Urothelium cell line (cell line): ENCODE data around the gene XCR1.
"Not testable (repeated sequence)": the region's sequence is repeated elsewhere in the genome, so short reads cannot be mapped to it uniquely, and the experiment has no call there.

Experiments used
- DNase-seq: peaks from one replicate; pipeline ENCODE4 v3.0.0; 2011; ENCODE audit warnings: low spot score, mixed read lengths
- FAIRE-seq: peaks from 2 replicates; lab custom pipeline; 2011; peaks lifted over from hg19 to GRCh38; lab: Jason Lieb, UNC

Gene XCR1

GRCh38 chr3:46046231-46046630 is 18.9 kb upstream of the XCR1 start:
- FAIRE-seq, DNase-seq: not testable (repeated sequence)

DNA sequence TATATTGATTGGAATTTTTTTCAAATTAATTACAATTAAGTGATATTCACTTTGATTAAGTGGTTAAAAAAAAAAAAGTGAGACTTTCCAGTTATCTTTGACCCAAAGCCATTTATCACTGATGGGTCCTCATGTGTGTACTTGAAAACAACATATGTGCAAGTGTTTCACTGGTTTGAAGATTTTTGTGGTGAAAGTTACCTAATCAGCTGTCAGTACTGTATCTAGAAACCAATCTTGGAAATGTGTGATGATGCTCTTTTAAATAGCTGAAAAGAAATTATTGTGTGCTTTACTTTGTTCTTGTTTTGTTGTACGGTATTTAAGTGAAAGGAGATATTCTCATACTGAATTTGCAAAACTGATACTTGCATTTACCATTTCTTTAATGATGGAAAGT is 11.6 kb upstream of the XCR1 start:
- FAIRE-seq: no peak
- no peak for DNase-seq

GRCh38 chr3:46038071-46038470 is 10.8 kb upstream of the XCR1 start:
- FAIRE-seq: not testable (repeated sequence)

DNA sequence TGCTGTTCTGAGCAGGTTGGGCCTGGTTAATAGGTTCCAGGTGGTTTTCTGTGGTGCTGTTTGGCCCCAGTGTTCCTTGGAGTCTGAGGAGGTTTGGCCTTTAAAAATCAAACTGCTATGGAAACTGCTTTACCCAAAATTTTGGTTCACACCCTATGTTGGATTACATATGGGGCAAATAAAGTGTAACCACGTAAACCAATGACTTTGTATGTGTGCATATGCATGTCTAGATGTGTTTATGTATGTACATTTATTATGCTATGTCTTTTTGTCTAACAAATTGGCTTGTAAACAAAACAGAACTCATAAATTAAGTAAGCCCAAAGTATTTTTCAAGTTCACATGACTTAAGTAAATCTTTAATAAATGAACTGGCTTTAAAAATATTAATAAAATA is 8.9 kb upstream of the XCR1 start:
- no peak for FAIRE-seq
- DNase-seq: no peak

More at GRCh38 chr3:46038071-46038470, 10.8 kb upstream of the XCR1 start:
- not testable (repeated sequence) for DNase-seq

- FAIRE-seq: no peak
- no peak for DNase-seq
Observed at GRCh38 chr3:46031747-46032146, 4.5 kb upstream of the XCR1 start.

DNA sequence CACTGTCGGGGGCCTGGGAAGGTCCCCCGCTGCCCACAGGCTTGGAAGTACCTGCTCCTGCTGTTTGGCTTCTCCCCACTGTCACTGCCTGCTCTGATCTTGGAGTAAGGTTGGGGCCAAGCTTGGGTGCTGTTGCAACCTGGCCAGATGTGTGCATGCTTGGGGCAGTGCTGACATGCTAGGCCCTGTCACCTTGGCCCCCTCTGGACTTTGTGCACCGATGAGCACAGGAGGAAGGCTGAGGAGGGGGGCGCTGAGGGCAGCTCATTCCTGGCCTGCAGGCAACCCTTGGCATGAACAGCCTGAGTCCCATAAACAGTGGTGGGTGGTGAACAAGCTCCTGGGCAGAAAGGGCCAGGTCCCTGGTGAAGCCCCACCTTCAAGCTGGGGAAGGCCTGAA is 4.0 kb upstream of the XCR1 start:
- no peak for FAIRE-seq

DNA sequence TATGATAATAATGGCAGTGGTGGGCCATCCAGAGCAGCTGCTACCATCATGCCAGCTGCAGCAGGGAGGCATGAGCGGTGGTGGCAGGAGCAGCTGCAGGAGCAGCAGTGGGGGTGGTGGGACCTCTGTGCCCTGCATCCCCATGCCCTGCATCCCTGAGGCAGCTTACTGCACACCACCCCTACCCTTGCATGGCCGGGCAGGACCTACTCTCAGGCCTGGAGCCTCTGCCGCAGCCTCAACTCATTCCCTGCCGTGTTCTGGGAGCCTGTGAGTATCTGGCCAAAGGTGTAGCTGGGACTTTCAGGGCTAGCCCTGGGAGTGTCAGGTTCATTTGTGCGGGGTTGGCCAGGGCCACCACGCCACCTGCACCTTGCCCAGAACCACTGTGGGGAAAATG is 3.3 kb upstream of the XCR1 start:
- no peak for FAIRE-seq
- no peak for DNase-seq

More for the DNA sequence above, 4.0 kb upstream of the XCR1 start:
- no peak for DNase-seq

DNA sequence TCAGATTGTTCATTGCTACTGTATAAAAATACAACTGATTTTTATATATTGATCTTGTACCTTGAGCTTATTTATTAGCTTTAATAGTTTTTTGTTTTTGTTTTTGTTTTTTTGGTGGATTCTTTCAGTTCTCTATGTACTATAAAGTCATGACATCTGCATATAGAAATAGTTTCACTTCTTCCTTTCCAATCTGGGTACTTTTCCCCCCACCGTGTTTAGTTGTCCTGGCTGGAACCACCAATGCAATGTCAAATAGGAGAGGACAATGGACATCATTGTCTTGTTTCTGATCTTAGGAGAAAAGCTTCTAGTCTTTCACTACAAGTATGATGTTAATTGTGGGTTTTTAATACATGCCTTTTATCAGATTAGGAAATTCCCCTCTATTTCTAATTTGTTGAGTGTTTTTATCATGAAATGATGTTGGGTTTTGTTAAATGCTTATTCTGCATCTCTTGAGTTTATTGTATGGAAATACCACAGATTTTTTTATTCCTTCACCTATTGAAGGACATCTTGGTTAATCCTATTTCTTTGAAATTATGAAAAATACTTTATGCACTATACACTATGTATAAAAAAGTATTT is 2.8 kb upstream of the XCR1 start:
- FAIRE-seq (no peak), DNase-seq (no peak)

DNA sequence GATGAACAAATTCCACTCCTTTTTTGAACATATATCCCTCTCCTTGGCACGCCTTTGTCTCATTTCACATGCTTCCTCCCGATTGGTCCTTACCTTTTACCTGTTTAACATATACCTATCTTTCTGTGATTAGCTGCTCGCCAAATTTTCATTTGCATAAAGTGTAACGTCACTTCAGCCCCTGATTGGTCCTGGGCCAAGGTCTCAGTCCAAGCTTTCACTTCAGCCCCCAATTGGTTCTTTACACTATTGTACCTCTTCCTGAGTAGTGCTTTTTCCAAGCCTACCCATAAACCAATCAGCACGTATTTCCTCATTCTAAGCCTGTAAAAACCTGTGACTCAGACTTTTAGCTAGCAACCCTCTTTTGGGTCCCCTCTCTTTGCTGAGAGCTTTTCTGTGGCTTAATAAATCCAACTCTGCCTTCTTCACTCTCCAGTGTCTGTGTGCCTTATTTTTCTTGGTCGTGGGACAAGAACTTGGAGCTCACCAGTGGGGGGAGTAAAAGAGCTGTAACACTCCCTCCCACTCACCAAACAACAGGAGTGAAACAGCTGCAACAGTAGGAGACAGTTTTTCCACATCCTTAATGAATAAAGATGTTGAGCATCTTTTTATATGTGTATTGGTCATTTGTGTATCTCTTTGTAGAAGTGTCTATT is 584 bp upstream of the XCR1 start:
- DNase-seq (no peak), FAIRE-seq (no peak)

- no peak for FAIRE-seq
- DNase-seq: no peak
Observed at GRCh38 chr3:46025139-46025538, 2.1 kb downstream of the XCR1 start.

GRCh38 chr3:46024131-46024530 is 3.2 kb downstream of the XCR1 start:
- no peak for DNase-seq
- FAIRE-seq: no peak

DNA sequence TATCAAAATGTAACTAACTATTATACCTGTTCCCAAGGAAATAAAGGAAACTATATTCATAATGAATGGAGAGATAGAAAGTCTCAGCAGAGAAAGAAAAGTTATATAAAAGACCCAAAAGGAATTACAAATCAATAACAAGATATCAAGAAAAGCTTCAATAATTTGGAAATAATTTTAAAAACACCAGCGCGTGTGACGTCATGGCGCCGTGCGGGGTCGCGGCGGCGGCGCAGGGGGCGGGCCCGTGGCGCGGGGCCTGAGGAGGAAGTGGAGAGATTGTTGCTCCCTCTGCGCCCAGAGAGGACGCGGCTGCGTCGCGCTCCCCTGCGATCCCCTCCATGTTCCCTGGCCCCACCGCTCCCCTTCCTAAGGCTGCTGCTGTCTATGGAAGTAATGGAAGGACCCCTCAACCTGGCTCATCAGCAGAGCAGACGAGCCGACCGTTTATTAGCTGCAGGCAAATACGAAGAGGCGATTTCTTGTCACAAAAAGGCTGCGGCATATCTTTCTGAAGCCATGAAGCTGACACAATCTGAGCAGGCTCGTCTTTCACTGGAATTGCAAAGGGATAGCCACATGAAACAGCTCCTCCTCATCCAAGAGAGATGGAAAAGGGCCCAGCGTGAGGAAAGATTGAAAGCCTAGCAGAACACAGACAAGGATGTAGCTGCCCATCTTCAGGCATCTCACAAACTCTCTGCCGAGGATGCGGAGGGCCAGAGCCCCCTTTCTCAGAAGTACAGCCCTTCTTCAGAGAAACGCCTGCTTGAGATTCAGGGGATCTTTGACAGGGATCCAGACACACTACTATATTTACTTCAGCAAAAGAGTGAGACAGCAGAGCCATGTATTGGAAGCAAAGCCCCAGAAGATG is 4.1 kb downstream of the XCR1 start:
- no peak for DNase-seq
- FAIRE-seq: no peak

DNA sequence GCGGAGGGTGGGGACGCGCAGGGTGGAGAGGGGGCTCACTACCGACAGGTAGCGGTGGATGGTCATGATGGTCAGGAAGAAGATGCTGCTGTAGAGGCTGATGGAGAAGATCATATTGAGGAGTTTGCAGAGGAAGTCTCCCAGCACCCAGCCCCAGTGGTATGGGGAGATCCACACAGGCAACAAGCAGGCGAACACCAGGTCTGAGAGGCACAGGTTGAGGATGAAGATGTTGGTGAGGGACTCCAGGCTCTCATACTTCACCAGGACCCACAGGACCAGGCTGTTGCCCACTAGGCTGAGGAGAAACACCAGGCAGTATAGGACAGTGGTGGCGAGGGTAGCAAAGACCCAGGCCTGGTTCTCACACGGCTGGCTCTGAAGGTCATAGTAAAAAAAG is 5.8 kb downstream of the XCR1 start:
- FAIRE-seq: no peak
- no peak for DNase-seq

GRCh38 chr3:46020766-46021510 is 6.3 kb downstream of the XCR1 start:
- no peak for DNase-seq
- FAIRE-seq: peak; percentile 44

DNA sequence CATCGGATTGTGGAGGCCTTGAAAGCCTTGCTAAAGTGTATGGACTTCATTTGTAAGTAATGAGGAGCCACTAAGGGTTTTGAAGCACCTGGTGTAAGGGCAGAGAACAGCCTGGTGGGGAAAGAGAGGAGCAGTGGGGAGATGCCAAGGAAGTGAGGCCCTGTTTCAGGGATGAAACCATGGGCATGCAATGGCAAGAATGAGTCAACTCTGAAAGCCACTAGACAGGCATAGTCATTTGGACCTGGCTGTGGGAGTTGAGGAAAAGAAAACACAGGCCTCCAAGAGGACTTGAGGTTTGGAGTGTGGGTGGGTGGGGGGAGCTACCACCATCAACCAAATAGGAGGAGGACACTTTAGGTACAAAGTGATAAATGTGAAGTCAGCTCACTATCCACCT is 7.6 kb downstream of the XCR1 start:
- DNase-seq (no peak), FAIRE-seq (no peak)

DNA sequence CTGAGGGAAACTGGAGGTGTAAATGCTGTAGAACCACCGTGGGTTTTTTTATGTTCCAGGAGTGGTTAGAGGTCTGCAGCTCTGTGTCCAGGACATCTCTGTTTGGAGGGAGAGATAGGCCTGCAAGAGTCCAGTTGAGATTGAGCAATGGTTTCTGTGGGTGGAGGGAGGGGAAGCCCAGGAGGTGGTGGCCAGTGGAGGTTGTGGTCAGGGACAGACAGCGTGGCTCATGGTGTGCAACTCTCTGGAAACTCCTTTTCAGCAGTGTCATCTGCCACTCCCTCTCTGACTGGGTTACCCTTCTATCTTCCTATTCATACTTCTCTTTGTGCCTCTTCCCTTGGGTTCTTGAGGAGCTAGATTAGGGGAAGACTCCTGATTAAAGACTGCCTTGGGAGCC is 9.6 kb downstream of the XCR1 start:
- DNase-seq (no peak), FAIRE-seq (no peak)

DNA sequence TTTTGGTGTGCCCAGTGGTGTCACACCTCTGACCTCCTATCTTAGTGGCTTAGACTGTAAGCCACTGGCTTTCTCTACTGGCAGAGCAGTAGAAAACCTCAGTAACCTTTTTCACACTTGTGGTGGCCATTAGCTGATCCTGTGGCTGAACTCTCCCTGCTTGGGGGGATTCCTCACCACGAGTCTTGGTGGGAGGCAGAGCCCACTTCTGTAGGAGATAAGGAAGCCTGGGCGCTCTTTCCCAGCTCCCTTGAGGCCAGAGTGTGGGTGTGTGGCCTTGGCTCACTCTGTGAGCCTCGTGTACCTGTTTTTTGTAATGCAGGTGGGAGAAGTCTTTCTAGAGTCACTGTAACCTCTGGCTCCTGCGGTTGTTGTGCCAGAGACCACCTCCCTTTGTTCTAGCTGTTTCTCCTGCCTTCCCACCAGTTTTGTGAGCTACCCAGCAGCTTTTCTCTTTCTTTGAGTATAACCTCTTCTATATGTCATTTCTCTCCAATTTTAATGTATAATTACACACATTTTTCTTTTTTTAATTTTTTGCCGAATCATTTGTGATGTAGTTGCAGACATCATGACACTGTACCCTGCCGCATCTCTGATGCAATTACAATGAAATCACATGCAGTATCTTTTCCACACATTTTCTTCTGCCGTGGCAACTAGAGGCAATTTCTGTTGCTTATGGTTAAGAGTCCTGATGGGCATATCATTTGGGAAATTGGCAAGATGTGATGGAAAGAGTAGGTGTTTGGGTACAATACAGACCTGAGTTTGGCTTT is 13.8 kb downstream of the XCR1 start:
- FAIRE-seq: no peak

GRCh38 chr3:46012246-46012645 is 15.0 kb downstream of the XCR1 start:
- DNase-seq: no peak
- no peak for FAIRE-seq

More for the DNA sequence above, 13.8 kb downstream of the XCR1 start:
- no peak for DNase-seq

- FAIRE-seq (no peak), DNase-seq (no peak)
Observed at GRCh38 chr3:46010519-46011113, 16.7 kb downstream of the XCR1 start.

DNA sequence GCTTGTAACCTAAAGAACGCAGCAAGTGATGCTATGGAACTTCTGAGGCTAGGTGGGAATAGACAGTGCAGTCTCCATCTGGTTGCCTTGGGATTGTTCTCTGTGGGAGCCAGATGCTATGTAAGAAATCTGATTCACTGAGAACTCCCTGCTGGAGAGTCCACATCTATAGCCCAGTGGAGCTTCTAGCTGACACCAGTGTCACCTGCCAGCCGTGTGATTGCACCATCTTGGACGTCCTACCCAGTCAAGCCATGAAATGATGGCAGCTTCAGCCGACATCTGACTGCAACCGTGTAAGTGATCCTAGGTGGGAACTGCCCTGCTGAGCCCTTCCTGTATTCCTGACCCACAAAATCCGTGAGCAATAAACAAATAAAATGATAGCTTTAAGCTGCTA is 19.2 kb downstream of the XCR1 start:
- FAIRE-seq: no peak
- DNase-seq: no peak
